Neural progenitor cell (in vitro differentiated cells): Measurements from ENCODE around the gene TTC27. TPM values are rescaled to one million over a fixed set of nuclear protein-coding genes. Genes with fewer than 3 reads are reported as not detected.
"Not testable (repeated sequence)": the region's sequence is repeated elsewhere in the genome, so short reads cannot be mapped to it uniquely, and the experiment has no call there.

Experiments
- DNase-seq: peaks from one replicate; pipeline ENCODE4 v3.0.0-alpha.2; 2016; ENCODE audit warnings: low spot score
- H2AFZ ChIP-seq: fragments of 200-600 bp; sonication (generic); replicated peaks from 2 replicates; pipeline ENCODE4 v1.6.1; 2016; ENCODE audit warnings: antibody characterized with exemption
- H3F3A ChIP-seq: fragments of 200-600 bp; sonication (generic); 2 replicates; pipeline ENCODE4 v1.6.1; 2016; ENCODE audit warnings: antibody characterized with exemption, low read depth
- H3K27ac ChIP-seq: fragments of 200-600 bp; sonication (generic); 2 replicates; pipeline ENCODE4 v1.5.1; 2016; ENCODE audit warnings: mild to moderate bottlenecking
- H3K27me3 ChIP-seq: fragments of 200-600 bp; sonication (generic); 2 replicates; pipeline ENCODE4 v1.6.1; 2016; ENCODE audit warnings: mild to moderate bottlenecking, moderate library complexity
- H3K36me3 ChIP-seq: fragments of 200-600 bp; sonication (generic); 2 replicates; pipeline ENCODE4 v1.5.1; 2016
- H3K4me1 ChIP-seq: fragments of 200-600 bp; sonication (generic); 2 replicates; pipeline ENCODE4 v1.6.1; 2016; ENCODE audit warnings: mixed run types
- H3K4me2 ChIP-seq: fragments of 200-600 bp; sonication (generic); 2 replicates; pipeline ENCODE4 v1.6.1; 2016
- H3K4me3 ChIP-seq: fragments of 200-600 bp; sonication (generic); 2 replicates; pipeline ENCODE4 v1.5.1; 2016
- H3K79me2 ChIP-seq: fragments of 200-600 bp; sonication (generic); 2 replicates; pipeline ENCODE4 v1.6.1; 2016; ENCODE audit warnings: low read depth
- H3K9ac ChIP-seq: fragments of 200-600 bp; sonication (generic); 2 replicates; pipeline ENCODE4 v1.6.1; 2016
- H3K9me3 ChIP-seq: fragments of 200-600 bp; sonication (generic); 2 replicates; pipeline ENCODE4 v1.5.1; 2016; ENCODE audit warnings: low read depth
- H4K20me1 ChIP-seq: fragments of 200-600 bp; sonication (generic); 2 replicates; pipeline ENCODE4 v1.6.1; 2016; ENCODE audit warnings: low read depth
- H3K27ac Mint-ChIP-seq: 3 replicates; pipeline ENCODE4 v1.8.0; 2021; ENCODE audit warnings: mixed read lengths
- H3K27me3 Mint-ChIP-seq: 2 replicates; pipeline ENCODE4 v1.8.0; 2022; ENCODE audit warnings: low read depth, mild to moderate bottlenecking, inconsistent platforms, moderate library complexity, mixed read lengths; ENCODE audit not compliant: insufficient read depth
- H3K36me3 Mint-ChIP-seq: 3 replicates; pipeline ENCODE4 v1.8.0; 2021; ENCODE audit warnings: mixed read lengths
- H3K4me1 Mint-ChIP-seq: 3 replicates; pipeline ENCODE4 v1.8.0; 2021; ENCODE audit warnings: mixed read lengths
- H3K4me3 Mint-ChIP-seq: 3 replicates; pipeline ENCODE4 v1.8.0; 2021; ENCODE audit warnings: mild to moderate bottlenecking, moderate library complexity, mixed read lengths
- H3K9me3 Mint-ChIP-seq: 3 replicates; pipeline ENCODE4 v1.8.0; 2020; ENCODE audit warnings: mixed read lengths
- CTCF ChIP-seq: fragments of 200-600 bp; sonication (generic); IDR thresholded peaks from 2 replicates; pipeline ENCODE4 v1.5.1; 2017; ENCODE audit warnings: antibody characterized with exemption, mild to moderate bottlenecking
- EZH2 ChIP-seq: fragments of 200-600 bp; sonication (generic); IDR thresholded peaks from 2 replicates; pipeline ENCODE4 v1.6.1; 2017; ENCODE audit warnings: antibody characterized with exemption, mild to moderate bottlenecking, moderate library complexity
- EZH2phosphoT487 ChIP-seq: fragments of 200-600 bp; sonication (generic); IDR thresholded peaks from 2 replicates; pipeline ENCODE4 v1.6.1; 2017; ENCODE audit warnings: antibody characterized with exemption
- total RNA-seq: library from RNA; depleted of rRNA; stranded (reverse); fragments of >200 nt; gene quantifications from 2 replicates; pipeline ENCODE4 v1.2.3, GENCODE V29; 2015; ENCODE audit warnings: low replicate concordance

TTC27 gene
- total RNA-seq, 1 donor from 2014 or later: 32.5 TPM

- TF ChIP-seq EZH2: no peak
- Mint-ChIP-seq H3K9me3 (peaks cover 5% of the 10 kb centered on the region), H3K27me3 (no peaks in the 10 kb centered on the region), H3K4me1 (no peaks in the 10 kb centered on the region), H3K4me3 (no peak overlapping the region), H3K27ac (no peak overlapping the region), H3K36me3 (peaks cover 6% of the 10 kb centered on the region)
- H4K20me1 ChIP-seq: no peaks in the 10 kb centered on the region
- no peaks in the 10 kb centered on the region for H3K9me3 ChIP-seq
- no peak overlapping the region for H3K4me2 ChIP-seq
- no peak overlapping the region for H3K27ac ChIP-seq
- no peak overlapping the region for H2AFZ ChIP-seq
- no peak for DNase-seq
- H3K79me2 ChIP-seq: no peaks in the 10 kb centered on the region
- H3K36me3 ChIP-seq: no peaks in the 10 kb centered on the region
- H3F3A ChIP-seq: no peaks in the 10 kb centered on the region
- H3K4me1 ChIP-seq: no peaks in the 10 kb centered on the region
- H3K9ac ChIP-seq: no peak overlapping the region
- H3K27me3 ChIP-seq: no peaks in the 10 kb centered on the region
- H3K4me3 ChIP-seq: no peak overlapping the region
Observed at GRCh38 chr2:32750880-32751279, 123.0 kb downstream of the TTC27 start.

DNA sequence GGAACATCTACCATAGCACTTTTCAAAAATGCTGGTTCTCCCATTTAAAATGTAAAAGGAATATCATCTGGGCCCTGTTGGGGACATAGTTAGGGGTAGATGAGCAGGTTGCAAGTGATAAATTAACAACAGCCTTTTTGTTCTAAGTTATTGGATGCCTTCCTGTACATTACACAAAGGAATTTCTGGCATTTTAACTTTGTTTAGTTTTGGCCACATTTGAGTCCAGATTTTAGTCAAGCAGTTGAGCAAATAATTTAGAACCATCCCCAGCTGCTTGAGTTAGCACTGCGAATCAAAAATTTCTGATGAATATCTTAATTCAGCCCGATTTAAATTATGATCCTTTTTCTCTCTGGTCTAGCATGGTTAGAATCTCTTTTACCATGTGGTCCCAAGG lies 124.4 kb downstream of the TTC27 start:
- Mint-ChIP-seq H3K9me3 (peaks cover 6% of the 10 kb centered on the region), H3K36me3 (peaks cover 6% of the 10 kb centered on the region), H3K4me3 (no peak overlapping the region), H3K4me1 (no peaks in the 10 kb centered on the region), H3K27ac (no peak overlapping the region), H3K27me3 (no peaks in the 10 kb centered on the region)
- Histone ChIP-seq H3K27me3 (no peaks in the 10 kb centered on the region), H3K4me3 (no peak overlapping the region), H3F3A (no peaks in the 10 kb centered on the region), H4K20me1 (no peaks in the 10 kb centered on the region), H2AFZ (no peak overlapping the region), H3K4me1 (no peaks in the 10 kb centered on the region), H3K9me3 (no peaks in the 10 kb centered on the region), H3K4me2 (no peak overlapping the region), H3K27ac (no peak overlapping the region), H3K9ac (no peak overlapping the region), H3K79me2 (no peaks in the 10 kb centered on the region), H3K36me3 (no peaks in the 10 kb centered on the region)
- no peak for DNase-seq
- TF ChIP-seq EZH2 (no peak), EZH2phosphoT487 (no peak), CTCF (no peak)

GRCh38 chr2:32752952-32753351 lies 125.1 kb downstream of the TTC27 start:
- no peak overlapping the region for H3K27ac ChIP-seq
- H3K4me3 ChIP-seq: no peak overlapping the region
- no peaks in the 10 kb centered on the region for H3K4me1 ChIP-seq
- H3K36me3 ChIP-seq: no peaks in the 10 kb centered on the region
- H3K27me3 Mint-ChIP-seq: no peaks in the 10 kb centered on the region
- H3F3A ChIP-seq: no peaks in the 10 kb centered on the region
- TF ChIP-seq CTCF: no peak
- no peak for TF ChIP-seq EZH2phosphoT487
- no peak for TF ChIP-seq EZH2
- H4K20me1 ChIP-seq: no peaks in the 10 kb centered on the region
- peaks cover 6% of the 10 kb centered on the region for H3K9me3 Mint-ChIP-seq
- peaks cover 6% of the 10 kb centered on the region for H3K36me3 Mint-ChIP-seq
- no peak overlapping the region for H3K4me3 Mint-ChIP-seq
- H3K9ac ChIP-seq: no peak overlapping the region
- DNase-seq: no peak
- H2AFZ ChIP-seq: no peak overlapping the region
- H3K27ac Mint-ChIP-seq: no peak overlapping the region
- no peak overlapping the region for H3K4me2 ChIP-seq
- H3K4me1 Mint-ChIP-seq: no peaks in the 10 kb centered on the region
- H3K27me3 ChIP-seq: no peaks in the 10 kb centered on the region
- no peaks in the 10 kb centered on the region for H3K79me2 ChIP-seq
- H3K9me3 ChIP-seq: no peaks in the 10 kb centered on the region

GRCh38 chr2:32754676-32755075 lies 126.8 kb downstream of the TTC27 start:
- H3K9ac ChIP-seq, H3K27ac ChIP-seq, H3K4me2 ChIP-seq, H3F3A ChIP-seq, H3K36me3 Mint-ChIP-seq, H3K4me3 Mint-ChIP-seq, H4K20me1 ChIP-seq, H3K9me3 ChIP-seq, H3K36me3 ChIP-seq, H3K9me3 Mint-ChIP-seq, DNase-seq, H2AFZ ChIP-seq, H3K4me3 ChIP-seq, H3K4me1 Mint-ChIP-seq, H3K27me3 Mint-ChIP-seq, H3K27me3 ChIP-seq, H3K79me2 ChIP-seq, H3K27ac Mint-ChIP-seq, H3K4me1 ChIP-seq: not testable (repeated sequence)
